Kidney (tissue), 14 donors: ENCODE results near the gene LACTBL1. TPM values are rescaled to one million over a fixed set of nuclear protein-coding genes. Genes with fewer than 3 reads are reported as not detected.

Source experiments
- DNase-seq, 5 donors: peaks; one replicate each; pipeline ENCODE4 v3.0.0-alpha.2; 2013 to 2020
- FAIRE-seq: peaks from 2 replicates; lab custom pipeline; 2012; peaks lifted over from hg19 to GRCh38; lab: Jason Lieb, UNC
- H3K27ac ChIP-seq, 2 donors: one replicate each; pipeline ENCODE4 v1.7.0; 2013; ENCODE audit warnings: low read depth in 2 of 2, low read length in 2 of 2, inconsistent platforms in 1 of 2
- H3K27me3 ChIP-seq: one replicate; pipeline ENCODE4 v1.7.1; 2013; ENCODE audit warnings: low read length, inconsistent platforms; ENCODE audit not compliant: control insufficient read depth, insufficient read depth
- H3K36me3 ChIP-seq, 3 donors: one replicate each; pipeline versions ENCODE4 v1.7.0 to v1.7.1; 2013; ENCODE audit warnings: low read length in 3 of 3, control low read depth in 1 of 3, inconsistent platforms in 1 of 3; ENCODE audit not compliant: insufficient read depth in 3 of 3, control insufficient read depth in 2 of 3
- H3K4me1 ChIP-seq, 3 donors: one replicate each; pipeline versions ENCODE4 v1.7.0 to v1.7.1; 2013; ENCODE audit warnings: low read length in 3 of 3, inconsistent platforms in 1 of 3, low read depth in 1 of 3; ENCODE audit not compliant: control insufficient read depth in 2 of 3, insufficient read depth in 2 of 3
- H3K4me3 ChIP-seq, 3 donors: one replicate each; pipeline versions ENCODE4 v1.7.0 to v1.8.1; 2013; ENCODE audit warnings: low read length in 3 of 3, control low read depth in 1 of 3, inconsistent platforms in 1 of 3
- H3K9ac ChIP-seq, 3 donors: one replicate each; pipeline versions ENCODE4 v1.7.0 to v1.7.1; 2013; ENCODE audit warnings: low read length in 3 of 3, control low read depth in 1 of 3, inconsistent platforms in 1 of 3
- H3K9me3 ChIP-seq, 3 donors: one replicate each; pipeline versions ENCODE4 v1.7.0 to v1.7.1; 2013; ENCODE audit warnings: low read length in 3 of 3, control low read depth in 1 of 3, inconsistent platforms in 1 of 3; ENCODE audit not compliant: control insufficient read depth in 2 of 3, insufficient read depth in 1 of 3
- CTCF ChIP-seq: IDR thresholded peaks from 3 replicates; pipeline ENCODE4 v1.5.1; 2012; ENCODE audit warnings: mild to moderate bottlenecking, moderate library complexity, borderline replicate concordance; ENCODE audit not compliant: insufficient read depth; ENCODE audit errors: extremely low read depth
- intact Hi-C: fragments of 100-400 bp; cut with DNase I; formaldehyde crosslinking; loops from one replicate; pipeline ENCODE4 v1.11.1; 2022
- polyA plus RNA-seq: library from polyadenylated mRNA; stranded (reverse); fragments of 350-450 nt; fragmentation: Illumina TruSeq; extraction: RNeasy Lipid Tissue Mini Kit (QIAGEN cat#74804); gene quantifications from one replicate; pipeline ENCODE4 v1.2.3, GENCODE V29; 2014; ENCODE audit warnings: low read depth, low replicate concordance; ENCODE audit not compliant: insufficient read depth
- total RNA-seq: library from RNA; stranded (reverse); fragmentation: NEBNext Ultra II Directional; extraction: Animal tissue kit (Norgen Biotek cat#: 25700); gene quantifications from one replicate; pipeline ENCODE4 v1.2.1, GENCODE V29; 2021
- donor health status: control.
- donor health status: control.
- donor health status: control.
- donor health status: control.
- donor health status: control.
- donor health status: DM: yes; HTN: yes; CAD: no.
- donor health status: Normal renal cell carcinoma (clear cell type).

LACTBL1 gene
- total and polyA plus RNA-seq, 2 donors from 2014 or later = not detected

- FAIRE-seq (no peak), DNase-seq (peak; percentile 71 to 81 (median 80))
- Histone ChIP-seq H3K9ac (peak overlapping the region; percentile 76 to 96 (median 91)), H3K36me3 (no peaks in the 10 kb centered on the region), H3K4me3 (peak overlapping the region; percentile 80 to 95 (median 93)), H3K27ac (peak overlapping the region; percentile 81 to 82), H3K4me1 (peaks cover 0 to 4% (median 4%) of the 10 kb centered on the region in 3 donors), H3K9me3 (peaks cover 0 to 1% (median 0%) of the 10 kb centered on the region in 3 donors), H3K27me3 (no peaks in the 10 kb centered on the region)
- TF ChIP-seq CTCF = no peak
- intact Hi-C loops = no loop called here
Measured at GRCh38 chr1:23019863-23020625, 47.4 kb upstream of the LACTBL1 start.

- no peak for FAIRE-seq
- Histone ChIP-seq H3K4me3 (peak within 1 kb of the TSS; percentile 80 to 99 (median 93)), H3K4me1 (peaks cover 0 to 4% (median 4%) of the 10 kb centered on the region in 3 donors), H3K36me3 (no peaks in the 10 kb centered on the region), H3K9ac (peak within 1 kb of the TSS; percentile 76 to 96 (median 91)), H3K27me3 (no peaks in the 10 kb centered on the region), H3K27ac (peak within 1 kb of the TSS; percentile 81 to 82), H3K9me3 (peaks cover 0 to 1% (median 0%) of the 10 kb centered on the region in 3 donors)
- intact Hi-C loops = no loop called here
- peak; percentile 99 to 100 (median 99) for DNase-seq
- TF ChIP-seq CTCF = peak; percentile 14
Measured at GRCh38 chr1:23019094-23019862, 46.6 kb upstream of the LACTBL1 start, which contains the start of gene KDM1A. KDM1A (plus strand) TSS chr1:23019468; CDS start chr1:23019597, 129 bp downstream.

DNA sequence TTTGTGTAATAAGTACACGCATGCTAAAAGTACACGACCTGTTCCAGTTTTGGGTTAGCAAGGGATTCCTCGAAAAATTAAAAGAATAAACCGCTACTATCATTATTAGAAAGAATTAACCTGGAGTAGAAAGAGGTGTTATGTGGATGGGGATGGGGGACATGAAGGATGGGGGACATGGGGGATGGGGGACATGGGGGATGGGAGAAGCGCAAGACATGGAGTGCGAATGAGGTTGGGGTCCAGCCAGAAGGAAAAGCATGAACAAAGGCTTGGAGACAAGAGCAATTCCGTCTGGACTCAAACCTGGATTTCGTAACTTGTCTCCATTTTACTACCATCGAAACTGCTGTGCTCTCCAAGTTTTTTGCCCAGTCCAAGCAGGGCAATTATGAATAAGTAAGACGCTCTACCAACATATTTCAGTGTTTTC, 46.0 kb upstream of the LACTBL1 start:
- peak overlapping the region; percentile 68 to 86 (median 74) for H3K9ac ChIP-seq
- peaks cover 0 to 4% (median 4%) of the 10 kb centered on the region in 3 donors for H3K4me1 ChIP-seq
- FAIRE-seq (no peak), DNase-seq (peak in 3 of 5 donors; percentile 24 to 54 (median 47))
- H3K27me3 ChIP-seq = no peaks in the 10 kb centered on the region
- peak overlapping the region; percentile 63 to 99 (median 93) for H3K4me3 ChIP-seq
- peak overlapping the region; percentile 36 to 62 for H3K27ac ChIP-seq
- no peak for TF ChIP-seq CTCF
- no peaks in the 10 kb centered on the region for H3K36me3 ChIP-seq
- intact Hi-C loops = no loop called here
- peaks cover 0 to 1% (median 0%) of the 10 kb centered on the region in 3 donors for H3K9me3 ChIP-seq
